ENCODE results near the gene STAT5A. TPM values are rescaled to one million over a fixed set of nuclear protein-coding genes. Genes with fewer than 3 reads are reported as not detected.

The STAT5A gene
- total and polyA plus RNA-seq, 9 of the 15 experiments (the other 6 are each of a cell fraction or from before 2014, with no cell fraction given) = 79.9 to 415 (median 196) TPM

- H3K4me3 ChIP-seq = 0 out of 2 replicates have a peak overlapping the region, but pooled peaks have one; percentile 81
- no peak overlapping the region for H2AFZ ChIP-seq (ENCODE audit: low read depth, low read length)
- no peaks in the 10 kb centered on the region for H3K9me3 ChIP-seq (replicated peaks; ENCODE audit: control insufficient read depth, insufficient read depth, low read depth, low read length)
- peaks cover 55% of the 10 kb centered on the region for H3K36me3 ChIP-seq (ENCODE audit: control insufficient read depth, insufficient read depth, low read length)
- no peak for FAIRE-seq
- BruUV-seq (replicated peaks) = no TSS peak
- CTCF ChIA-PET (ENCODE audit: low intra/inter-chr PET ratio) = no interaction called here
- H3K27ac ChIP-seq (ENCODE audit: extremely low read depth, low read depth, low read length) = peak overlapping the region; percentile 93
- no peak for DNase-seq (ENCODE audit: extremely low read depth in 1 of 4, low spot score in 3 of 4)
- H3K4me2 ChIP-seq (ENCODE audit: insufficient read depth, low read length) = peak overlapping the region; percentile 67
- no peaks in the 10 kb centered on the region for H3K27me3 ChIP-seq (ENCODE audit: control insufficient read depth in 2 of 2, insufficient read depth in 2 of 2, low read length in 2 of 2)
- H3K79me2 ChIP-seq (ENCODE audit: control insufficient read depth, insufficient read depth, low read length) = peaks cover 100% of the 10 kb centered on the region
- in situ Hi-C loops (cut with MboI) = no loop called here
- no peak for TF ChIP-seq GTF2F1 (IDR thresholded peaks at IDR 0.05; ENCODE audit: low read depth, low read length)
- TF ChIP-seq NR2C2 (CRISPR knock-in tag; IDR thresholded peaks at IDR 0.05) = no peak
- 0 out of 2 replicates have a peak, but pooled peaks have one; percentile 5 for TF ChIP-seq NR2C2 (tag; IDR thresholded peaks at IDR 0.05)
- TF ChIP-seq ADNP (tag; IDR thresholded peaks at IDR 0.05) = peak; percentile 24; the same call in 1 of the 2 replicates
- whole genome bisulfite sequencing (ENCODE audit: insufficient coverage, low coverage, missing lambda C conversion rate) = 42% methylated on average over 4 of the region's 4 CpGs
- no peak for ATAC-seq
- H4K20me1 ChIP-seq (replicated peaks; ENCODE audit: control insufficient read depth, insufficient read depth, low read length) = no peaks in the 10 kb centered on the region
- intact Hi-C loops (cut with micrococcal nuclease) = no loop called here
- peak overlapping the region in 1 of 2 experiments; percentile 84; a peak in 2 of 4 replicates for H3K9ac ChIP-seq (ENCODE audit: insufficient read depth in 1 of 2, low read depth in 2 of 2, low read length in 2 of 2)
- POLR2A ChIA-PET = interaction anchor here (0.6 to 5.2 kb wide), 10 partner anchors 9 to 554 kb away, joined by 3 to 41 read pairs (median 4); no protein-coding TSS in a partner anchor
- H3K9me1 ChIP-seq (ENCODE audit: control insufficient read depth, insufficient read depth, low read length) = no peaks in the 10 kb centered on the region
- peaks cover 14 to 21% of the 10 kb centered on the region in 2 experiments for H3K4me1 ChIP-seq (replicated peaks in 1 of 2; ENCODE audit: control insufficient read depth in 2 of 2, insufficient read depth in 2 of 2, low read length in 2 of 2)
These were observed 18.1 kb upstream of the STAT5A start for GRCh38 chr17:42270170-42270535.

GRCh38 chr17:42270596-42270995, 17.7 kb upstream of the STAT5A start:
- Histone ChIP-seq H3K9ac (ENCODE audit: insufficient read depth in 1 of 2, low read depth in 2 of 2, low read length in 2 of 2) (peak overlapping the region; percentile 56 to 84; a peak in 3 of 4 replicates), H3K9me3 (replicated peaks; ENCODE audit: control insufficient read depth, insufficient read depth, low read depth, low read length) (no peaks in the 10 kb centered on the region), H3K9me1 (ENCODE audit: control insufficient read depth, insufficient read depth, low read length) (no peaks in the 10 kb centered on the region), H3K27me3 (ENCODE audit: control insufficient read depth in 2 of 2, insufficient read depth in 2 of 2, low read length in 2 of 2) (no peaks in the 10 kb centered on the region), H4K20me1 (replicated peaks; ENCODE audit: control insufficient read depth, insufficient read depth, low read length) (no peaks in the 10 kb centered on the region), H3K36me3 (ENCODE audit: control insufficient read depth, insufficient read depth, low read length) (peaks cover 51% of the 10 kb centered on the region), H3K4me1 (replicated peaks in 1 of 2; ENCODE audit: control insufficient read depth in 2 of 2, insufficient read depth in 2 of 2, low read length in 2 of 2) (peaks cover 14 to 21% of the 10 kb centered on the region in 2 experiments), H3K4me3 (peak overlapping the region; percentile 81), H3K27ac (ENCODE audit: extremely low read depth, low read depth, low read length) (peak overlapping the region; percentile 93), H3K79me2 (ENCODE audit: control insufficient read depth, insufficient read depth, low read length) (peaks cover 100% of the 10 kb centered on the region), H3K4me2 (ENCODE audit: insufficient read depth, low read length) (peak overlapping the region; percentile 95), H2AFZ (ENCODE audit: low read depth, low read length) (no peak overlapping the region)
- no peak for DNase-seq (ENCODE audit: extremely low read depth in 1 of 4, low spot score in 3 of 4)
- peak; percentile 52 for FAIRE-seq
- intact Hi-C loops (cut with micrococcal nuclease) = no loop called here
- ATAC-seq = peak; percentile 2
- ChIA-PET POLR2A (interaction anchor here (0.6 to 5.2 kb wide), 9 partner anchors 9 to 554 kb away, joined by 3 to 41 read pairs (median 3); no protein-coding TSS in a partner anchor), CTCF (ENCODE audit: low intra/inter-chr PET ratio) (no interaction called here)
- no TSS peak for BruUV-seq (replicated peaks)
- in situ Hi-C loops (cut with MboI) = no loop called here
- WGBS (ENCODE audit: insufficient coverage, low coverage, missing lambda C conversion rate) = 2% methylated on average over 6 of the region's 6 CpGs
- TF ChIP-seq AFF1 (IDR thresholded peaks at IDR 0.05; ENCODE audit: low read depth in 1 of 2, partially characterized antibody in 2 of 2) (peak in 1 of 2 experiments; percentile 21), SRSF1 (IDR thresholded peaks at IDR 0.05; ENCODE audit: low read depth, low read length) (no peak)
- TF ChIP-seq, protein P1, sequence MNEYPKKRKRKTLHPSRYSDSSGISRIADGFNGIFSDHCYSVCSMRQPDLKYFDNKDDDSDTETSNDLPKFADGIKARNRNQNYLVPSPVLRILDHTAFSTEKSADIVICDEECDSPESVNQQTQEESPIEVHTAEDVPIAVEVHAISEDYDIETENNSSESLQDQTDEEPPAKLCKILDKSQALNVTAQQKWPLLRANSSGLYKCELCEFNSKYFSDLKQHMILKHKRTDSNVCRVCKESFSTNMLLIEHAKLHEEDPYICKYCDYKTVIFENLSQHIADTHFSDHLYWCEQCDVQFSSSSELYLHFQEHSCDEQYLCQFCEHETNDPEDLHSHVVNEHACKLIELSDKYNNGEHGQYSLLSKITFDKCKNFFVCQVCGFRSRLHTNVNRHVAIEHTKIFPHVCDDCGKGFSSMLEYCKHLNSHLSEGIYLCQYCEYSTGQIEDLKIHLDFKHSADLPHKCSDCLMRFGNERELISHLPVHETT (CRISPR knock-in tag; conservative IDR thresholded peaks at IDR 0.05 in 1 of 2, IDR thresholded peaks at IDR 0.05 in 1 of 2) = peak in 1 of 2 experiments; percentile 48; a peak in 1 of 4 replicates

Measured in K562 (cell line).